ENCODE results near the gene TUBB6.
A peak's percentile ranks its signal among the peaks of the same experiment; 100 is the strongest.

The TUBB6 gene

DNA sequence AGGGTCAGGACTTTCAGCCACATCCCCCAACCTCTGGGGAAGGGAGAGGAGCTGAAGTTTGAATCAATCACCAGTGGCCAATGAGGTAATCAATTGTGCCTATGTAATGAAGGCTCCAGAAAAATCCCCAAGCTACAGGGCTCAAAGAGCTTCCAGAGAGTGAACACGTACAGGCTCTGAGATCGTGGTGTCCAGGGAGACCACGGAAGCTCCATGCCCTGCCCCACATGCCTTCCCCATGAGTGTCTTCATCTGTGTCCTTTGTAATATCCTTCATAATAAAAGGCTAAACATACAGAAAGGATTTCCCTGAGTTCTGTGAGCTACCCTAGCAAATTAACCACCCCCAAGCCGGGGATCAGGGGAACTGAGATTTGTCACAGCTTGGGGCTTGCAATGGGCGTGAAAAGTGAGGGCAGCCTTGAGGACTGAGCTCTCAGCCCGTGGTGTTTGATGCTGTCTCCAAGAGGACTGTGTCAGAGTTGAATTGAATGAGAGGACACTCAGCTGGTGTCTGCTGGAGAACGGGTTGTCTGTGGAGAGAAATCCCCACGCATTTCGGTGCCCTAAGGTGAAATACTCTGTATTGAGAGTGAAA, 25.5 kb upstream of the TUBB6 start:
- no peak overlapping the region for H3K27ac Mint-ChIP-seq
- ATAC-seq (replicated peaks), result no peak
- H3K36me3 Mint-ChIP-seq, result no peaks in the 10 kb centered on the region

DNA sequence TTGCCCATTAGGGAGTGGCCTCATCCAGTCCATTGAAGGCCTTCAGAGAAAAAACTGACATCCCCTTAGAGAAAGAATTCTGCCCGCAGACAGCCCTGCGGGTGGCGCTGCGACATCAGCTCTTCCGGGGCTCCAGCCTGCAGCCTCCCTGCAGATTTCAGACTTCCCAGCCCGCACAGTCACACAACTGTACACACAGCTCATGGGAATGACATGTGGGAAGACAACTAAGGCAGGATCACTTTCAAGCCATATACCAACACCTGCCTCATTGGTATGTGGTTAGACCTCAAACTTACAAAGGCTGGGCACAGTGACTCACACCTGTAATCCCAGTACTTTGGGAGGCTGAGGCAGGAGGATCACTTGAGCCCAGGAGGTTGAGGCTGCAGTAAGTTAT, 24.8 kb upstream of the TUBB6 start:
- peaks cover 19 to 31% of the 10 kb centered on the region in 2 donors for H3K27me3 Mint-ChIP-seq
- H3K27ac Mint-ChIP-seq, result no peak overlapping the region
- peaks cover 7 to 13% of the 10 kb centered on the region in 2 donors for H3K4me1 Mint-ChIP-seq
- ATAC-seq (replicated peaks), result no peak
- no peak for DNase-seq
- no peaks in the 10 kb centered on the region for H3K36me3 Mint-ChIP-seq
- no peaks in the 10 kb centered on the region for H3K9me3 Mint-ChIP-seq
- H3K4me3 Mint-ChIP-seq, result no peak overlapping the region

More for the DNA sequence above, 25.5 kb upstream of the TUBB6 start:
- peaks cover 1 to 6% of the 10 kb centered on the region in 2 donors for H3K4me1 Mint-ChIP-seq
- no peak overlapping the region for H3K4me3 Mint-ChIP-seq
- H3K27me3 Mint-ChIP-seq, result peaks cover 12 to 24% of the 10 kb centered on the region in 2 donors
- no peak for DNase-seq
- H3K9me3 Mint-ChIP-seq, result no peaks in the 10 kb centered on the region

DNA sequence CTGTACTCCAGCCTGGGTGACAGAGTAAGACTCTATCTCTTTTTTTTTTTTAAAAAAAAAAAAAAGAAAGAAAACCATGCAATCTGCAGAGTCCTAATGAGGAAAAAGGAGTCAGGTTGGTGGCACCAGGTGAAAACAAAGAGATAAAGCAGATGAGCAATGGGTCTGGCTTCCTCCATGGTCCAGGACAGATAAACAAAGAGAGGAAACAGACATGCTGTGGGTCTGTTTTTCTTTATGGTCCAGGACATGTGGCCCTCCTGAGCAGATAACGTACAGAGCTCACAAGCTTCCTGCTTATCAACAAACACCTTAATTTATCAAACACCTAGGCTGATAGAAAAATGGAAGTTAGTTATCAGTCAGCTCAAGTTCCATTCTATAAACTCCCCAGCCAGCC, 24.4 kb upstream of the TUBB6 start:
- DNase-seq, result no peak
- Mint-ChIP-seq H3K9me3 (no peaks in the 10 kb centered on the region), H3K4me3 (no peak overlapping the region), H3K4me1 (peaks cover 7 to 16% of the 10 kb centered on the region in 2 donors), H3K36me3 (no peaks in the 10 kb centered on the region), H3K27ac (no peak overlapping the region), H3K27me3 (peaks cover 23 to 35% of the 10 kb centered on the region in 2 donors)
- no peak for ATAC-seq (replicated peaks)

DNA sequence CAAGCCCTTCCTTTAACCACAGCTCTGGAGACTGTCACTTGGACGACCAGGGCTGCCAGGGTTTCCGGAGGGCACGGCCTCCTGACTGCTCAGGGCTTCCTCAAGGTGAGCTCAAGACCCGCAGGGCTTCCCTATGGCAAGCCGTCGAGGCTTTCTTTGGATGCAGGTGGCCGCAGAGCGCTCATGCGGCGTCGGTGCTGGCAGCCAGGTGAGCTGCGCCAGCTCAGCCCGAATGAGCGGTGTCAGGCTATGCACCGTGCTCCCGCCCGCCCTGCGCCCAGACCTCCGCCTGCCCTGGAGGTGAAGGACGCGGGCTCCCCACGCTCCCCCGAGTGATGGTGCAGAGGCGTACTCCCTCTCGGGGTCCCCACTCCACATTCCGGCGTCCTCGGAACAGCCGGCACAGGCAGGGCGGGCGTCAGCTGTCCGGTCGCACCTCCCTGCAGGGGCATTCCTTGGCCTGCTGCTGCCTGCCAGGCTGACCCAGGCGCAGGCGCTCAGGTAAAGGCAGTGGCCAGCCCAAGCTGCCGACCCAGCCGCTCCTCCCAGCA, 20.8 kb upstream of the TUBB6 start:
- no peaks in the 10 kb centered on the region for H3K36me3 Mint-ChIP-seq
- H3K27me3 Mint-ChIP-seq, result peaks cover 42 to 51% of the 10 kb centered on the region in 2 donors
- H3K27ac Mint-ChIP-seq, result no peak overlapping the region
- no peaks in the 10 kb centered on the region for H3K9me3 Mint-ChIP-seq
- DNase-seq (no peak), ATAC-seq (replicated peaks) (peak; percentile 8 to 16)
- H3K4me3 Mint-ChIP-seq, result peak overlapping the region; percentile 29 to 69
- H3K4me1 Mint-ChIP-seq, result peaks cover 8 to 18% of the 10 kb centered on the region in 2 donors

DNA sequence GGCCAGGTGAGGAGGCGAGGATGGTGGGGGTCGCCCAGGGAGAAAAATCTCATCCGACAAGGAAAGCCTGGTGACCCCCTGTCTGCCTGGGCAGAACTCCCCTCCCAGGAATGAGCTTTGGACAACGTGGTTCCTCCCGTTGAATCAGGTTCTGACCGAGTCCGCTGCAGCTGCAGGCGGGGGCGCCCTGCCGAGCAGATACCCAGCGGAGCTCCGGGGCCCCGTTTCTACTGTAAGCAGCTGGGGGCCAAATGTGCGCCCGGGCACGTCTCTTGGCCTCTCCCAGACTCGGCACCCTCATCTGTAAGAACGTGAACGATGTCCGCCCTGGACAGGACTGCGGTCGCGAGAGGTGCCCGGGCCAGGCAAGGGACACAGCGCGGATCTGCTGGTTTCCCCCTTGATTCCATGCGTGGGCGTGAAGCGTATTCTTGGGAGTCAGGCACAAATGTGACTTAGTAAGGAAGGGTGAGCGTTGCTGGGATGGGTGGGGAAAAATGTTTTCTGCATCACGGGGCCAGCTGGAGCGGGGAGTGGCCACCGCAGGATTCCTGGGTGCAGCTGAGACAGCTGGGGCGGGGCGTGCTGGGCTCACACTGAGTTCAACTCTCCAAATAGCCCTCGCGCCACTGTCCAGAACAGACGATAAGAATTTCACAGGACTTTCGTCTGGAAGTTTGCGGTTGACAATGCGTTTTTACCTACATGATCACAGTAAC, 20.2 kb upstream of the TUBB6 start:
- no peaks in the 10 kb centered on the region for H3K36me3 Mint-ChIP-seq
- peak; percentile 52 to 63 for ATAC-seq (replicated peaks)
- H3K27me3 Mint-ChIP-seq, result peaks cover 42 to 52% of the 10 kb centered on the region in 2 donors
- H3K4me1 Mint-ChIP-seq, result peaks cover 7 to 18% of the 10 kb centered on the region in 2 donors
- no peaks in the 10 kb centered on the region for H3K9me3 Mint-ChIP-seq
- H3K4me3 Mint-ChIP-seq, result peak overlapping the region; percentile 29 to 69
- no peak overlapping the region for H3K27ac Mint-ChIP-seq
- no peak for DNase-seq

DNA sequence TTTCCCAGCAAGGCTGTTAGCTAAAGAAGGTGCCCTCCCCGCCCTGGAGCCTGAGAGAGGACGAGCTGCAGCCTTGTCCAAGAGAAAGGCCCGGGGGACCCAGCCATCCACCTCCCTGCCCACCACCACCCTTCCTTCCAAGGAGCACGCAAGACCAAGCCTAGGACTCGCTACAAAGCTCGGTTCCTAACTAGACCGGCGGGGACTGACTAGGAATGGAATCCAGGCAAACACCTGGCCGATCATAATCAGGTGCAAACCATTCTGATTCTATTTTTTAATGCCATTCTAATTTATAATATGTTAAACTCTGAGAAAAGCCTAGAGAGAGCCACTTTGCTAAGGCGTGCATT, 19.7 kb upstream of the TUBB6 start:
- no peak overlapping the region for H3K27ac Mint-ChIP-seq
- no peaks in the 10 kb centered on the region for H3K9me3 Mint-ChIP-seq
- H3K4me3 Mint-ChIP-seq, result no peak overlapping the region
- H3K27me3 Mint-ChIP-seq, result peaks cover 42 to 57% of the 10 kb centered on the region in 2 donors
- DNase-seq, result no peak
- ATAC-seq (replicated peaks), result no peak
- H3K36me3 Mint-ChIP-seq, result no peaks in the 10 kb centered on the region
- peaks cover 7 to 18% of the 10 kb centered on the region in 2 donors for H3K4me1 Mint-ChIP-seq

DNA sequence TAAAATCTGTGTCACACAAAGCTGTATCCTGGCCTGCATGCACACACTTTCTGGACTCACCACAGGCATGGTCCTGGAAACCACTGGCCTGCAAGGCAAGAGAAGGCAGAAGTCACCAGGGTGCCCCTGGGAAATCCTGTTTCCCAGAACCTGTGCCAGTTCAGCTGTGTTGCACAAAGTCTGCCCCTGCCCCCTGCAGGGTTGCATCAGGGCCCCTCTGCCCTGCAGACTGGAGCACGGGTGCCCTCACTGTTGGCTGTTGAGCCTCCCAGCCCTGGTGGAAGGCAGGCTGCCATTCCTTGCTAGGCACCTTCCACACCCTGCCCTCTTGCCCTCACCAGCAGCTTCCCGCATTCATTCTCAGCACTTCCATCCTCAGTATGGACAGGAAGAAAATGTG, 18.0 kb upstream of the TUBB6 start:
- Mint-ChIP-seq H3K4me1 (peaks cover 7 to 18% of the 10 kb centered on the region in 2 donors), H3K4me3 (no peak overlapping the region), H3K27ac (no peak overlapping the region), H3K27me3 (peaks cover 37 to 63% of the 10 kb centered on the region in 2 donors), H3K9me3 (no peaks in the 10 kb centered on the region), H3K36me3 (no peaks in the 10 kb centered on the region)
- DNase-seq, result no peak
- no peak for ATAC-seq (replicated peaks)

DNA sequence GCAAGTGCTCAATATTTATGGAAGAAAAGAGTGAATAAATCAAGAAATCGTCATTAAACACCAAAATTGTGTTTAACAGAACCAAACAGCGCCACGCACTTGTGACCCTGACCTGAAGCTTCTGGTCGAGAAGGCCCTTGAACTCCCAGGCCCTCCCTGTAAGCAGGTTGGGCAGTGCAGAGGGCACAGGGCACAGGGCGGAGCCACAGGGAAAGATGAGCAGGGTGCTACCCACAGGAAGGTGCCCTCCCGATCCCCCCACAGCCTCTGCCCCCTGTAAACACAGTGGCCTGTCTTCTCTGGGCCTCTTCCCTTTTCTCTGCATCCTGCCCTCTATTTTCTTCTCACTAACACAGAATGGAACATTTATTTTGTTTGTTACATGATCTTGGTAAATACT, 16.9 kb upstream of the TUBB6 start:
- H3K27ac Mint-ChIP-seq, result no peak overlapping the region
- H3K4me3 Mint-ChIP-seq, result no peak overlapping the region
- H3K36me3 Mint-ChIP-seq, result no peaks in the 10 kb centered on the region
- H3K9me3 Mint-ChIP-seq, result no peaks in the 10 kb centered on the region
- ATAC-seq (replicated peaks) (no peak), DNase-seq (no peak)
- H3K4me1 Mint-ChIP-seq, result peaks cover 7 to 18% of the 10 kb centered on the region in 2 donors
- H3K27me3 Mint-ChIP-seq, result peaks cover 35 to 61% of the 10 kb centered on the region in 2 donors

DNA sequence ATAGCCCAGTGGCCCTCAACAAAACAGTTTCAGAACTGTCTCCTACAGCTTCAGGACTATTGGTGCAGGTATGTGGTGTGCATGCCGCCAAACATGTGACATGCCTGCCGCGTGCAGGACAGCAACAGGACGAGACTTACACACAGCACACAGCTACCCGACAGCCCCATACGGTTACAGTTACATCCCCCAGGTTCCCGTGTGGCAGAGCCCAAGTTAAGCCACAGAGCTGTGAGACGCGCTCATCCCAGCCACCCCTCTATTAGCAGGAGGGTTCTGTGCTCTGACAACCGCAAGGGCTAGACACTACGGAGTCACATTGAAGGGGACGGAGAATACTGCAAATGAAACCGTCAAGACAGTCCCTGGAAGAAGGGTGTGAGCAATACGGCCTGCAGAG, 16.4 kb upstream of the TUBB6 start:
- no peaks in the 10 kb centered on the region for H3K36me3 Mint-ChIP-seq
- H3K4me3 Mint-ChIP-seq, result no peak overlapping the region
- peaks cover 7 to 18% of the 10 kb centered on the region in 2 donors for H3K4me1 Mint-ChIP-seq
- no peak overlapping the region for H3K27ac Mint-ChIP-seq
- no peaks in the 10 kb centered on the region for H3K9me3 Mint-ChIP-seq
- ATAC-seq (replicated peaks) (no peak), DNase-seq (no peak)
- H3K27me3 Mint-ChIP-seq, result peaks cover 35 to 62% of the 10 kb centered on the region in 2 donors

DNA sequence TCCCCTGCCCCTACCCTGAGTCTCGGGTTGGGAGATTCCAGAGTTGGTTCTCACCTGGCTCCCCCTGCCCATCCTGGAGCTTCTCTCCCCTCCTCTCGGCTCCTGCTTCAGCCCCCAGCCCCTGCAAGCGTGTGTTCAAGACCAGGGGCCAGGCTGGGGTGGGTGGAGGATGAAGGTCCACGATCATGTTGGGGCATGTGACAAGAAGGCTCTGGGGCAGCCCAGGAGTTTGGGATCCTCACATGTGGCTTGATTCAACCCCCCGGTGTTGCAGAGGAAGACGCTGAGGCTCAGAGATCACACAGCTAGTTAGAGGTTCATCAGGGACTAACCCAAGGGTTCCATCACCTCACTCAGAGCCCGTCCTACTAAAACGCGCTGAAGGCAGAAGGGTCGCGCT, 14.2 kb upstream of the TUBB6 start:
- Mint-ChIP-seq H3K27me3 (peaks cover 21 to 47% of the 10 kb centered on the region in 2 donors), H3K9me3 (no peaks in the 10 kb centered on the region), H3K4me3 (no peak overlapping the region), H3K4me1 (peaks cover 0 to 1% of the 10 kb centered on the region in 2 donors), H3K27ac (no peak overlapping the region), H3K36me3 (no peaks in the 10 kb centered on the region)
- DNase-seq, result no peak
- ATAC-seq (replicated peaks), result no peak

DNA sequence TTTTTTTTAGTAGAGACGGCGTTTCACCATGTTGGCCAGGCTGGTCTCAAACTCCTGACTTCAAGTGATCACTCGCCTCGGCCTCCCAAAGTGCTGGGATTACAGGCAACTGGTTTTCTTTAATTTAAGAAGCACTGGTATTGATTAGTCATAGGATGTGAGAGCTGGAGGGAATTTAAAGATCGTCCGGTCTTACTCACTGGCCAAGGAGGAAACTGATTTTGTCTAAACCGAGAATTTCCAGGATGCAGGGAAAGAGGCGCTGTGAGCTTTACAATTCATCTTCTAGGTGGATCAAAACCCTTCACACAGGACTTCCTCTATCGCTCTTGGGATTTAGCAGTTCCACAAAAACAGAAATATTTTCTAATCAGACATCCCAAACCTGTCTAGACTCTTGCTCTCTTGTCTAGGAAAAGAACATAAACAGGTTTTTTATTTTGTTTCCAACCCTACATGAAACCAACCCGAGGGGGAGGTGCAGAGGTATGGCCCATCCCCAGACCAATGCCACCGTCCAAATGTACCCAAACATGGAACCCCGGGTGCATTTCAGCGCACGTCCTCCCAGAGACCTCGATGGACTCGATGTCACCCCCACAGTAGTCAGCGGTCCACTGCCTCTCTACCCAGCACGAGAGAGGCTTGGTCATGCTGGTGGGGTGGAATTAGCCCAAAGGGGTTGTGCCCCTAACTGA, 12.5 kb upstream of the TUBB6 start:
- no peak overlapping the region for H3K4me3 Mint-ChIP-seq
- DNase-seq, result no peak

DNA sequence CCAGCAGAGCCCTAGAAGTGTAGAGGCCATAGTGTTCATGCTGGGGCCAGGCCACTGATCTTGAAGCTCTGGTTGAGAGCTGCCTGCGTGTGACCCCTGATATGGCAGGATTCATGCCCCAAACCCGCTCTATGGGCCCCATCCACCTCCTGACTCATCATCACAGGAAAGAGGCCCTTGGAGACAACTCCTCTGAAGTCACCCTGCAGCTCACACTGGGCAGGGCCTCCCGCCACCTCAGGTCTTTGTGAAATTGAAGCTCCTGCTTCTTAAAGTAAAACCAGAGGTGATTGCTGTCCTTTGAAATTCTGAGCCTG, 12.0 kb upstream of the TUBB6 start:
- DNase-seq (no peak), ATAC-seq (replicated peaks) (no peak)
- H3K27ac Mint-ChIP-seq, result no peak overlapping the region
- H3K4me1 Mint-ChIP-seq, result no peaks in the 10 kb centered on the region
- H3K27me3 Mint-ChIP-seq, result peaks cover 10 to 40% of the 10 kb centered on the region in 2 donors
- no peaks in the 10 kb centered on the region for H3K9me3 Mint-ChIP-seq
- H3K4me3 Mint-ChIP-seq, result no peak overlapping the region
- no peaks in the 10 kb centered on the region for H3K36me3 Mint-ChIP-seq

More for the DNA sequence above, 12.5 kb upstream of the TUBB6 start:
- Mint-ChIP-seq H3K4me1 (no peaks in the 10 kb centered on the region), H3K27me3 (peaks cover 10 to 35% of the 10 kb centered on the region in 2 donors), H3K27ac (no peak overlapping the region), H3K36me3 (no peaks in the 10 kb centered on the region), H3K9me3 (no peaks in the 10 kb centered on the region)
- no peak for ATAC-seq (replicated peaks)

DNA sequence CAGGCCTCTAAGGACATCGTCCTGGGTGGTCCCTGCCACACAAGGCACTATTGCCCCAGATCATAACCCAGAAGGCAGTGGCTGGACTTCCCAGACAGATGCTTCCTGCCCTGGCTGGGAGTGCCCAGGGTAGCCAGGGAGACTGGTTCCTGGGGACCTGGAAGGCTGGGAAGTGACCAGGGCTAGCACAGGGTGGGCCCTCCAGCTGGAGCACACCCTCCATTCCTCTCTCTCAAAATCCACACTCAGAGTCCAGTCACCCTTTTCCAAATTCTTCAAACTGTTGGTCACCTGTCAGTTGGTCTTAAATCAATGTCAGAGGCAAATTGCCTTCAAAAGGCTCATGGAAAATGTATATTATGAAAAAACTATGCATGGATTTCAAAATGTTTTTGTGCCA, 11.6 kb upstream of the TUBB6 start:
- Mint-ChIP-seq H3K4me3 (no peak overlapping the region), H3K27me3 (peaks cover 7 to 44% of the 10 kb centered on the region in 2 donors), H3K27ac (no peak overlapping the region), H3K4me1 (no peaks in the 10 kb centered on the region), H3K36me3 (no peaks in the 10 kb centered on the region), H3K9me3 (no peaks in the 10 kb centered on the region)
- ATAC-seq (replicated peaks) (no peak), DNase-seq (no peak)

DNA sequence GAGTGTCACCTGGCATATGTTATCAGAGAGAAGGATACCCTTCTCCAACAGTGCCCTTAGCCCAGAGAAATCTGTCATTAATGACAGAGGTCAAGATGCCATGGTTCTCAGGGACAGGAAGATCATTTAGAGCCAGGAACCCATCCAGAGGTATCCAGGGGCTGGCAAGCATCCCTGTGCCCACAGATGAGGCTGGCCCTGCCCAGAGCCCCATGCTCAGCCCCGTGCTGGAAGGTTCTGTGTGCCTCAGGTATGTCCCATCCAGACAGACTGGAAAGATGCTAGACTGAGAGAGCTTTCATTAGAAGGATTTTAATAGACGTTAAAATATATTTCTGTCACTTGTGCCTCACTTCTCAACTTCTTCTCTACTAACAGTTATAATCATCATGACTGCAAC, 8.2 kb upstream of the TUBB6 start:
- H3K27me3 Mint-ChIP-seq, result peaks cover 12 to 35% of the 10 kb centered on the region in 2 donors
- DNase-seq (no peak), ATAC-seq (replicated peaks) (no peak)
- no peaks in the 10 kb centered on the region for H3K9me3 Mint-ChIP-seq
- no peak overlapping the region for H3K27ac Mint-ChIP-seq
- H3K4me3 Mint-ChIP-seq, result no peak overlapping the region
- H3K4me1 Mint-ChIP-seq, result no peaks in the 10 kb centered on the region
- H3K36me3 Mint-ChIP-seq, result no peaks in the 10 kb centered on the region

Measured in stimulated activated naive B cell treated with anti-CD40 and anti-IgM and Interleukin-4, amounts not matched to agents 10 μg/mL and 1 μg/mL and 100 μg/mL, for 72 hours (primary cell).